ENCODE results near the gene SNN.

SNN gene

GRCh38 chr16:11699234-11699894, 31.1 kb downstream of the SNN start:
- no peak for DNase-seq

GRCh38 chr16:11700264-11701029, 32.2 kb downstream of the SNN start:
- DNase-seq = no peak

- peak in 1 of 14 donors; percentile 33 for DNase-seq
Observed at GRCh38 chr16:11705311-11706025, 37.2 kb downstream of the SNN start.

GRCh38 chr16:11706180-11706742, 38.0 kb downstream of the SNN start:
- peak in 6 of 14 donors; percentile 7 to 41 (median 30) for DNase-seq

DNA sequence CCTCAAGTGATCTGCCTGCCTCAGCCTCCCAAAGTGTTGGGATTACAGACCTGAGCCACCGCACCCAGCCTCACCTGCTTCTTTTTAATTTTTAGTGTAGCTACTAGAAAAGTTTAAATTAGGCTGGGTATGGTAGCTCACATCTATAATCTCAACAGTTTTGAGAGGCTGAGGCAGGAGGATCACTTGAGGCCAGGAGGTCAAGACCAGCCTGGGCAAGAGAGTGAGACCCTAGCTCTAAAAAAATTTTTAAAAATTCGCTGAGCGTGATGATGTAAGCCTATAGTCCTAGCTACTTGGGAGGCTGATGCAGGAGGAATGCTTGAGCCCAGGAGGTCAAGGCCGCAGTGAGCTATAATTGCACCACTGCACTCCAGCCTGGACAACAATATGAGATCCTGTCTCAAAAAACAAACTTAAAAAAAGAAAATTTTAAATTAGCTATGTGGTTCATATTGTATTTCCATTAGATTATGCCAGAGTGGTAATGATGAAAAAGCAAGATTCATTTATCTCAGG, 39.5 kb downstream of the SNN start:
- no peak for DNase-seq

DNA sequence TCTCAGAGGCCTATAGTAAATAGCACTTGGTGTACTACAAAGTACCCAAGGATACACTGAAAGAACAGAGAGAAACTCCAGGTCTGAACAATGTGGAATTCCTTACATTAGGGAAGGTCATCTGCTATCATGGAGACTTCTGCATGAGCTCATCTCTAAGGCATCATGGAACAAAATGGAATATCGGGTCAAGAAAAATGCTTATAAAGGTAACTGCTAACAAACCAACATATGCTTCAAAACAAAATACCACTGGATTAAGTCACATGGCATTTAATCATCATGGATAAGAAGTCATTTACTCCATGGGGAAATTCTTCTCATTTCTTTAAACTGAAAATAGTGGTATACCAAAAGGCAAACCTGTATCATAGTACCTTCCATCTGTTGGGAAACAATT, 40.2 kb downstream of the SNN start:
- no peak for DNase-seq

DNA sequence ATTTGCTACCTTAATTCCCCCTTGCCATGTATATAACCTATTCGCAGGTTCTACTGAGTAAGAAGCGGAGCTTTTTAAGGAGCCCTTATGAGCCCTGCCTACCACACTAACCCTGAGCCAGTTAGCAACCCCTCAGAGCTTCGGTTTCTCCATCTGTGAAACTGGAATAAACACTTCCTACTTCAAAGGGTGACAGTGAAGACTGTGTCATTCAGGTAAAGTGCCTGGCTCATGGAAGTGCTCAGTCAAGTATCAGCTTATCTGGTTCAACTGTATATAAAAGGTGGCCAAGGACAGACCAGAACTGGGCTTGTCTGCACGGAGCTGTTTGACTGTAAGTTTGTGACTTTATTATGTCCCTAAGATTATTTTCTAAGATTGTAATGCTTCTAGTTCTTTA, 43.4 kb downstream of the SNN start:
- DNase-seq = no peak

DNA sequence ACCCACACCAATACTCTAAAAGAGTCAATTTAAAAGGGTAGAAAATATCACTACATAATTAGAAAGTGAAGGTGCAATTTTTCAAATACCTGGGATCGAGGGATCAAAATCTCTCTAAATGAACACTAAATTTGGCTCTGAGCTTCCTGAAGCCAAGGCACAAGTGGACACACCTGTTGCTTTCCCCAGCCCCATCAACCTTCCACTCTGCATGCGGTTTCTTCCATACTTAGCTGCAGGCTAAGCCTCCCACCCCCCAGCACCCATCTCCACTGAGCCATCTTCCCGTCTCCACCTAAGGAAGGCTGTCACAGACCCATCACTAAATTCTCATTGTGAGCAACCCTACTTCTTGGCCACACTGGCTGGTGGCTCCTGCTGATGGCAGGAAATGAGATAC, 43.9 kb downstream of the SNN start:
- no peak for DNase-seq

DNA sequence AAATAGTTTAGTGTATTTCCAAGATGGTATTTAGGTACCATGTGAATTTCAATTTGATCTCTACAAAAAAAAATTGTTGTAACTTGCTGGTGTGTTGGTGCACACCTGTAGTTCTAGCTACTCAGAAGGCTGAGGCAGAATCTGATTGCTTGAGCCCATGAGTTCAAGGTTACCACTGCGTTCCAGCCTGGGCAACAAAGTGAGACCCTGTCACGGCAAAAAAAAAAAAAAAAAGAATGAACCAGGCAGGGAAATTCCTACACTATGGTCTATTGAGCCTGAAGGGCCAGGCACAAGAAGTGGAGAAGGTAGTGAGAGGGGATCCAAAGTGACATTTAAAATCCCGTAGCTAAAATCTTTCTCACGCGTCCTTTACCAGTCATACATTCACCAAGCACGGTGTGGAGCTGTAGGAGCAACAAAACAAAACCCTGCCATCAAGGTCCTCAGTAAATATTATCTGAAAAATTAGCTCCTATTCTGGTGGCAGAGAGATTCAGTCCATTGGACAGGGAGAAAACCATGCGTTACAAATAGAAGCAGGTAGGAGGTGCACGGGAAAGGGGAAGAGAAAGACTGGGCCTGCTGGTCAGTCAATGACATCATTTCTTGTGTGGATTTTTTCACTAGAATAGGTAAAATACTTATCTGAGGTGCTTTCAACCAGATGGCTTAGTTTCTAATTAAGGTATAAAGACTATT, 47.1 kb downstream of the SNN start:
- DNase-seq = peak in 1 of 14 donors; percentile 34

DNA sequence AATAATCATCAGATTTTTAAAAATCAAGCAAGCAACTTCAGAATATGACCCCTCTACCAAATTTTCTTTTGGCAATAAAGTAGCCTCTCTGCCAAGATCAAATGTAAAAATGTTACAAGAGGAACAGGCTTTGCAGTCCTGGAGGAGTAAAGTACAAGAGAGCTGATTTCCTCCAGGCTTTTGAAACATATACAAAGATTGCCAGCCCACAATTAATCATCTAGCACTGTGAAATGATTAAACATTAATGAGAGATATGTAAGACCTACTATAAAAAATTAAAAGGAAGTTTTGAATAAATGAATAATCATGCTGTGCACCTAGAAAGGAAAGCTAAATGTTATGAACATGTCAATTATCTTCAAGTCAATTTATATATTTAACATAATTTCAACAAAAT, 48.1 kb downstream of the SNN start:
- DNase-seq = no peak

GRCh38 chr16:11717811-11718210, 49.6 kb downstream of the SNN start:
- DNase-seq = no peak

GRCh38 chr16:11719171-11719570, 50.9 kb downstream of the SNN start:
- no peak for DNase-seq

DNA sequence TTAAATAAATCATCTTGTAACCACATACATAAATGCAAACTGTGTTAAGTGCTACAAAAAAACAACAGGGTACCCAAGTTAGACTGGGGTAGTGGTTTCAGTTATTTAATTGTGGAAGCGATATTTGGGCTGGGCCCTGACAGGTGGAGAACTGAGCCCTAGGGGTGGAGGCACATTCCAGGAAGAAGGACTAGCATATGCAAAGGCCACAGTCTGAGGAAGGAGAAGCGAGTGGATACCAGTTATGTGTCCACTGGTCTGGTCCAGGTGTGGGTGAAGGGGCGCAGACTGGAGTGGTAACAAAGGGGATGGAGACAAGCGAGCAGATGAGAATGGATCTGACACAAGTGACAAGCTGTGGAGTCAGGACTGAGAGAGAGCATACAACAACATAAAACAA, 51.5 kb downstream of the SNN start:
- DNase-seq = no peak

GRCh38 chr16:11721781-11722467, 53.7 kb downstream of the SNN start:
- DNase-seq = no peak

DNA sequence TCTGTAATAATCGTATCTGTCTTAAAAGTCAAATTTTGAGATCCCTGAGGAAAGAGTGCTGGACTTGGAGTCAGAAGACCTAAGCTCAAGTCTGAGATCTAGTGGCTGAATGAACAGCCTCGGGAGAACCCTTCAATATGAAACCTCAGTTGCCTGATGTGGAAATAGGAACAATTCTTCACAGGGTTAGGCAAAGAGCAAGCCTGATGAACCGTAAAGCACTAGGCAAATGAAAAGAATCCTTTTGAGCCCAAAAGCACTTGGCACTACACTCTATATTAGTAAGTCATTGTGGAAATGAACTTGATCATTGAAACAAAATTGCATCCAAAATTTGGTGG, 54.2 kb downstream of the SNN start:
- DNase-seq = no peak

DNA sequence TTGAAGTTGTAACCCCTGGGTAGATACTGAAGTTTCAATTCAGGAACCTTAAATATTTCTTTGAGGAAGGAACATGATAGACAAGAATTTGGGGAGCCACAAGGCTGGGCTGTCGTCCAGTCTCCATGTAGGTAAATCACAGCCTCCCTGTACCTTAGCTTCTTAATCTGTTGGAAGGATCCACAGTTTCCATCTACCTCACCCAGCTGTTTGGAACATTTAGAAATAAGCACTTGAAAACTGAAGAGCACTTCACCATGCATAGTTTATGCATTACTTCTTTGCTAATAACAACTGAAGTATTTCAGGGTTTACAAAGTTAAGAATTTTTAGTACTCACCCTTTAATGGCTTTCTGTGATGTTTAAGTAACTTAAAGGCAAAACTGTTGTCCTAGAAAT, 57.2 kb downstream of the SNN start:
- no peak for DNase-seq

DNA sequence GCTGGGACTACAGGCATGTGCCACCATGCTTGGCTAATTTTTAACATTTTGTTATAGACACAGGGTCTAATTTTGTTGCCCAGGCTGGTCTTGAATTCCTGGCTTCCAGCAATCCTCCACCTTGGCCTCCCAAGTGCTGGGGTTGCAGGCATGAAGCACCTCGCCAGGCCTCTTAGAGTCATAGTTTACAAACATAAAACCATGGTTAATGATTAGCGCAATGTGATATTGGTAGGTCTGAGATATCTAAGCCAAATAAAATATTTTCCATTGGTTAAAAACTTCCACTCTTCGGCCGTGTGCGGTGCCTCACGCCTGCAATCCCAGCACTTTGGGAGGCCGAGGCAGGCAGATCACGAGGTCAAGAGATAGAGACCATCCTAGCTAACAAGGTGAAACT, 57.8 kb downstream of the SNN start:
- DNase-seq = no peak

- DNase-seq = no peak
Observed at GRCh38 chr16:11727796-11728543, 59.7 kb downstream of the SNN start.
